ENCODE data around the gene TTL.
A peak's percentile ranks its signal among the peaks of the same experiment; 100 is the strongest.
"Not testable (repeated sequence)": the region's sequence is repeated elsewhere in the genome, so short reads cannot be mapped to it uniquely, and the experiment has no call there.

DNA sequence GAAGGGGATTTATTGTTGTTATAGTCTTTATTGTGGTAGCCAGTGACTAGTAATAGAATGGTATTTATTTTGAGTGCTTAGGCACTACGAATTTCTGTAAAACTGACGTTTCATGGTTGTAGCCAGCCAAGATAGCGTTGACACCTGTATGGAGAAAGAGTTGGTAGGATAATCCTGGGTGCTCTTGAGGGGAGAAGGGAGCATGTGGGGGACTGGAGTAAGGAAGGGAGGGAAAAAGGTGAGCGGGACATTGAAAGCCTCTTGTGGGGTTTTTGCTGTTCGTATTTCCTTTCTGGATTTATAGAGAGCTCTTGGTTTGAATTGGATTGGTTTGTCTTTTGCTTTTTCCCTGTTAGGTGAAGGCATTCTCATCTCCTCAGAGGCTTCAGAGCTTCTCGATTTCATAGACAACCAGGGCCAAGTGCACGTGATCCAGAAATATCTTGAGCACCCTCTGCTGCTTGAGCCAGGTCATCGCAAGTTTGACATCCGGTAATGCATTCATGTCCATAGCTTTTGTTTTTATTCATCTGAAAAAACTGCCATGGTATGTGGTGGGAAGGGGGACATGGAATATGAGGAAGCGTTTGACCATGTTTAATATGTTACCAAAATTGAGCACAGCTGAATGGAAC lies 19.0 kb downstream of the TTL start:
- TF ChIP-seq GABPA (IDR thresholded peaks at IDR 0.05 in 1 of 2, conservative IDR thresholded peaks at IDR 0.05 in 1 of 2); SP1 (IDR thresholded peaks at IDR 0.05); YY1 (IDR thresholded peaks at IDR 0.05); EGR1 (IDR thresholded peaks at IDR 0.05; ENCODE audit: low read depth in 2 of 2); RXRA (IDR thresholded peaks at IDR 0.05): not testable (repeated sequence)
- TF ChIP-seq, protein P1, sequence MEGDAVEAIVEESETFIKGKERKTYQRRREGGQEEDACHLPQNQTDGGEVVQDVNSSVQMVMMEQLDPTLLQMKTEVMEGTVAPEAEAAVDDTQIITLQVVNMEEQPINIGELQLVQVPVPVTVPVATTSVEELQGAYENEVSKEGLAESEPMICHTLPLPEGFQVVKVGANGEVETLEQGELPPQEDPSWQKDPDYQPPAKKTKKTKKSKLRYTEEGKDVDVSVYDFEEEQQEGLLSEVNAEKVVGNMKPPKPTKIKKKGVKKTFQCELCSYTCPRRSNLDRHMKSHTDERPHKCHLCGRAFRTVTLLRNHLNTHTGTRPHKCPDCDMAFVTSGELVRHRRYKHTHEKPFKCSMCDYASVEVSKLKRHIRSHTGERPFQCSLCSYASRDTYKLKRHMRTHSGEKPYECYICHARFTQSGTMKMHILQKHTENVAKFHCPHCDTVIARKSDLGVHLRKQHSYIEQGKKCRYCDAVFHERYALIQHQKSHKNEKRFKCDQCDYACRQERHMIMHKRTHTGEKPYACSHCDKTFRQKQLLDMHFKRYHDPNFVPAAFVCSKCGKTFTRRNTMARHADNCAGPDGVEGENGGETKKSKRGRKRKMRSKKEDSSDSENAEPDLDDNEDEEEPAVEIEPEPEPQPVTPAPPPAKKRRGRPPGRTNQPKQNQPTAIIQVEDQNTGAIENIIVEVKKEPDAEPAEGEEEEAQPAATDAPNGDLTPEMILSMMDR (IDR thresholded peaks at IDR 0.05; ENCODE audit: low read depth, low read length, missing input control) = peak; percentile 31
- TF ChIP-seq, protein P2, sequence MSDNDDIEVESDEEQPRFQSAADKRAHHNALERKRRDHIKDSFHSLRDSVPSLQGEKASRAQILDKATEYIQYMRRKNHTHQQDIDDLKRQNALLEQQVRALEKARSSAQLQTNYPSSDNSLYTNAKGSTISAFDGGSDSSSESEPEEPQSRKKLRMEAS (IDR thresholded peaks at IDR 0.05) = not testable (repeated sequence)
